HEK293 (cell line): ENCODE measurements around the gene NAV3.

Source experiments
- CTCF ChIP-seq: fragments of 450-650 bp; formaldehyde crosslinking; IDR thresholded peaks from 2 replicates; pipeline ENCODE4 v1.5.1; 2016; ENCODE audit warnings: missing biosample characterization, missing genetic modification characterization
- REST ChIP-seq: fragments of 450-650 bp; formaldehyde crosslinking; IDR thresholded peaks from 2 replicates; pipeline ENCODE4 v1.5.1; 2016; ENCODE audit warnings: missing biosample characterization, missing genetic modification characterization
- SP2 ChIP-seq: fragments of 450-650 bp; formaldehyde crosslinking; IDR thresholded peaks from 2 replicates; pipeline ENCODE4 v1.5.1; 2016; ENCODE audit warnings: missing biosample characterization, missing genetic modification characterization
- TRIM28 ChIP-seq: IDR thresholded peaks from 2 replicates; pipeline ENCODE4 v1.6.1; 2011; ENCODE audit warnings: low read length, control low read depth, borderline replicate concordance
- ZBTB1 ChIP-seq: fragments of 450-650 bp; formaldehyde crosslinking; IDR thresholded peaks from 2 replicates; pipeline ENCODE4 v1.5.1; 2016; ENCODE audit warnings: missing biosample characterization, missing genetic modification characterization
- ZBTB17 ChIP-seq: fragments of 450-650 bp; formaldehyde crosslinking; IDR thresholded peaks from 2 replicates; pipeline ENCODE4 v1.5.1; 2016; ENCODE audit warnings: missing biosample characterization, missing genetic modification characterization
- ZBTB7A ChIP-seq: fragments of 450-650 bp; formaldehyde crosslinking; IDR thresholded peaks from 2 replicates; pipeline ENCODE4 v1.5.1; 2016; ENCODE audit warnings: low read depth, missing biosample characterization, missing genetic modification characterization
- ZNF114 ChIP-seq: fragments of 450-650 bp; formaldehyde crosslinking; IDR thresholded peaks from 2 replicates; pipeline ENCODE4 v1.5.0; 2017; ENCODE audit warnings: missing biosample characterization, missing genetic modification characterization
- ZNF239 ChIP-seq: fragments of 450-650 bp; formaldehyde crosslinking; IDR thresholded peaks from 2 replicates; pipeline ENCODE4 v1.5.1; 2016; ENCODE audit warnings: missing biosample characterization, missing genetic modification characterization
- ZNF645 ChIP-seq: fragments of 450-650 bp; formaldehyde crosslinking; IDR thresholded peaks from 2 replicates; pipeline ENCODE4; 2016; ENCODE audit warnings: missing biosample characterization, missing genetic modification characterization
- TF ChIP-seq, protein P1 (sequence below): fragments of 450-650 bp; formaldehyde crosslinking; IDR thresholded peaks from 2 replicates; pipeline ENCODE4 v1.5.1; 2017; ENCODE audit warnings: missing biosample characterization, missing genetic modification characterization
- TF ChIP-seq, protein P2 (sequence below): fragments of 450-650 bp; formaldehyde crosslinking; conservative IDR thresholded peaks from 2 replicates; pipeline ENCODE4 v1.5.1; 2016; ENCODE audit warnings: low read depth, missing biosample characterization, missing genetic modification characterization
- TF ChIP-seq, protein P3 (sequence below): fragments of 450-650 bp; formaldehyde crosslinking; IDR thresholded peaks from 2 replicates; pipeline ENCODE4 v1.5.1; 2016; ENCODE audit warnings: missing biosample characterization, missing genetic modification characterization, low read depth
- TF ChIP-seq, protein P4 (sequence below): fragments of 450-650 bp; IDR thresholded peaks from 2 replicates; pipeline ENCODE4 v1.5.1; 2018; ENCODE audit warnings: missing biosample characterization, mild to moderate bottlenecking, missing genetic modification characterization

GRCh38 chr12:78018939-78019338 lies 188.2 kb downstream of the NAV3 start:
- TF ChIP-seq CTCF (no peak), TRIM28 (no peak), ZBTB17 (tag by site-specific recombination) (no peak), ZBTB1 (tag by site-specific recombination) (no peak), ZNF645 (no peak), ZBTB7A (tag by site-specific recombination) (no peak), SP2 (no peak), REST (tag by site-specific recombination) (no peak), ZNF114 (tag by site-specific recombination) (no peak), ZNF239 (tag by site-specific recombination) (no peak)
- TF ChIP-seq, protein P1, sequence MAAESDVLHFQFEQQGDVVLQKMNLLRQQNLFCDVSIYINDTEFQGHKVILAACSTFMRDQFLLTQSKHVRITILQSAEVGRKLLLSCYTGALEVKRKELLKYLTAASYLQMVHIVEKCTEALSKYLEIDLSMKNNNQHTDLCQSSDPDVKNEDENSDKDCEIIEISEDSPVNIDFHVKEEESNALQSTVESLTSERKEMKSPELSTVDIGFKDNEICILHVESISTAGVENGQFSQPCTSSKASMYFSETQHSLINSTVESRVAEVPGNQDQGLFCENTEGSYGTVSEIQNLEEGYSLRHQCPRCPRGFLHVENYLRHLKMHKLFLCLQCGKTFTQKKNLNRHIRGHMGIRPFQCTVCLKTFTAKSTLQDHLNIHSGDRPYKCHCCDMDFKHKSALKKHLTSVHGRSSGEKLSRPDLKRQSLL (tag by site-specific recombination): no peak
- TF ChIP-seq, protein P2, sequence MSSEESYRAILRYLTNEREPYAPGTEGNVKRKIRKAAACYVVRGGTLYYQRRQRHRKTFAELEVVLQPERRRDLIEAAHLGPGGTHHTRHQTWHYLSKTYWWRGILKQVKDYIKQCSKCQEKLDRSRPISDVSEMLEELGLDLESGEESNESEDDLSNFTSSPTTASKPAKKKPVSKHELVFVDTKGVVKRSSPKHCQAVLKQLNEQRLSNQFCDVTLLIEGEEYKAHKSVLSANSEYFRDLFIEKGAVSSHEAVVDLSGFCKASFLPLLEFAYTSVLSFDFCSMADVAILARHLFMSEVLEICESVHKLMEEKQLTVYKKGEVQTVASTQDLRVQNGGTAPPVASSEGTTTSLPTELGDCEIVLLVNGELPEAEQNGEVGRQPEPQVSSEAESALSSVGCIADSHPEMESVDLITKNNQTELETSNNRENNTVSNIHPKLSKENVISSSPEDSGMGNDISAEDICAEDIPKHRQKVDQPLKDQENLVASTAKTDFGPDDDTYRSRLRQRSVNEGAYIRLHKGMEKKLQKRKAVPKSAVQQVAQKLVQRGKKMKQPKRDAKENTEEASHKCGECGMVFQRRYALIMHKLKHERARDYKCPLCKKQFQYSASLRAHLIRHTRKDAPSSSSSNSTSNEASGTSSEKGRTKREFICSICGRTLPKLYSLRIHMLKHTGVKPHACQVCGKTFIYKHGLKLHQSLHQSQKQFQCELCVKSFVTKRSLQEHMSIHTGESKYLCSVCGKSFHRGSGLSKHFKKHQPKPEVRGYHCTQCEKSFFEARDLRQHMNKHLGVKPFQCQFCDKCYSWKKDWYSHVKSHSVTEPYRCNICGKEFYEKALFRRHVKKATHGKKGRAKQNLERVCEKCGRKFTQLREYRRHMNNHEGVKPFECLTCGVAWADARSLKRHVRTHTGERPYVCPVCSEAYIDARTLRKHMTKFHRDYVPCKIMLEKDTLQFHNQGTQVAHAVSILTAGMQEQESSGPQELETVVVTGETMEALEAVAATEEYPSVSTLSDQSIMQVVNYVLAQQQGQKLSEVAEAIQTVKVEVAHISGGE: no peak
- TF ChIP-seq, protein P3, sequence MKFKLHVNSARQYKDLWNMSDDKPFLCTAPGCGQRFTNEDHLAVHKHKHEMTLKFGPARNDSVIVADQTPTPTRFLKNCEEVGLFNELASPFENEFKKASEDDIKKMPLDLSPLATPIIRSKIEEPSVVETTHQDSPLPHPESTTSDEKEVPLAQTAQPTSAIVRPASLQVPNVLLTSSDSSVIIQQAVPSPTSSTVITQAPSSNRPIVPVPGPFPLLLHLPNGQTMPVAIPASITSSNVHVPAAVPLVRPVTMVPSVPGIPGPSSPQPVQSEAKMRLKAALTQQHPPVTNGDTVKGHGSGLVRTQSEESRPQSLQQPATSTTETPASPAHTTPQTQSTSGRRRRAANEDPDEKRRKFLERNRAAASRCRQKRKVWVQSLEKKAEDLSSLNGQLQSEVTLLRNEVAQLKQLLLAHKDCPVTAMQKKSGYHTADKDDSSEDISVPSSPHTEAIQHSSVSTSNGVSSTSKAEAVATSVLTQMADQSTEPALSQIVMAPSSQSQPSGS (tag by site-specific recombination): no peak
- TF ChIP-seq, protein P4, sequence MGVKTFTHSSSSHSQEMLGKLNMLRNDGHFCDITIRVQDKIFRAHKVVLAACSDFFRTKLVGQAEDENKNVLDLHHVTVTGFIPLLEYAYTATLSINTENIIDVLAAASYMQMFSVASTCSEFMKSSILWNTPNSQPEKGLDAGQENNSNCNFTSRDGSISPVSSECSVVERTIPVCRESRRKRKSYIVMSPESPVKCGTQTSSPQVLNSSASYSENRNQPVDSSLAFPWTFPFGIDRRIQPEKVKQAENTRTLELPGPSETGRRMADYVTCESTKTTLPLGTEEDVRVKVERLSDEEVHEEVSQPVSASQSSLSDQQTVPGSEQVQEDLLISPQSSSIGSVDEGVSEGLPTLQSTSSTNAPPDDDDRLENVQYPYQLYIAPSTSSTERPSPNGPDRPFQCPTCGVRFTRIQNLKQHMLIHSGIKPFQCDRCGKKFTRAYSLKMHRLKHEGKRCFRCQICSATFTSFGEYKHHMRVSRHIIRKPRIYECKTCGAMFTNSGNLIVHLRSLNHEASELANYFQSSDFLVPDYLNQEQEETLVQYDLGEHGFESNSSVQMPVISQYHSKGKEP (tag by site-specific recombination): no peak
